ENCODE results near the gene SRPK3. TPM values are rescaled to one million over a fixed set of nuclear protein-coding genes. Genes with fewer than 3 reads are reported as not detected.

Gene SRPK3
- total and polyA plus RNA-seq, 2 experiments from 2014 or later = 0.15 TPM; not detected in 1

DNA sequence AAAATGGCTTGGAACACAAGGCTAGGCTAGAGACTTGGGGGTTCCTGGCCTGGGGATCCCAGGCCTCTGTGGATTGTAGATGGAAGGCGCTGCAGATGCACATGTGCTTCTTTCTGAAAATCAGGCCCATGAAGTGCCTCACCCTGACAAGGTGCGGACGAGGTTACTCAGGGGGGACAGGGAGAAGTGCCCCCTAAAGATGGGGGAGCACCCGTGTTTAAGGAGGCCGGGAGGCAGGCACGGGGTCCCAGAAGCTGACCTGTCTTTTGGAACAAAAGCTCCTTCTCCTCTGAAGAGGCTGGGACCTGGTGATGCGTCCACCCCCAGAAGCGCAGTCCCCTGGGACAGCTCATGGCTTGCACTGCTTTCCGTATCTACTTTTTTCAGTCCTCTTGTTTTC, 47.1 kb downstream of the SRPK3 start:
- peaks cover 14% of the 10 kb centered on the region for H3K27me3 Mint-ChIP-seq (ENCODE audit: insufficient read depth, low read depth, poor library complexity)
- TF ChIP-seq ZNF331 (CRISPR knock-in tag; IDR thresholded peaks at IDR 0.05; ENCODE audit: low read depth) = no peak
- TF ChIP-seq ETS1 (IDR thresholded peaks at IDR 0.05) = no peak
- no peak for TF ChIP-seq POLR2AphosphoS5 (IDR thresholded peaks at IDR 0.05; ENCODE audit: low read depth)
- H3K4me3 Mint-ChIP-seq = peak overlapping the region; percentile 83
- peaks cover 78% of the 10 kb centered on the region for H3K79me2 ChIP-seq (replicated peaks; ENCODE audit: insufficient read depth)
- H3K9me2 ChIP-seq (ENCODE audit: insufficient read depth) = no peaks in the 10 kb centered on the region
- peak overlapping the region; percentile 75 for H3K4me3 ChIP-seq
- no peaks in the 10 kb centered on the region for H3F3A ChIP-seq (replicated peaks; ENCODE audit: low read depth)
- H3K27ac ChIP-seq (ENCODE audit: low read depth) = peak overlapping the region; percentile 95
- H3K36me3 Mint-ChIP-seq (ENCODE audit: low read depth) = peaks cover 22% of the 10 kb centered on the region
- no peaks in the 10 kb centered on the region; the same call in 1 of the 2 replicates for H4K20me1 ChIP-seq (replicated peaks; ENCODE audit: insufficient read depth)
- H3K27ac Mint-ChIP-seq = peak overlapping the region; percentile 95; the same call in 1 of the 2 replicates
- H2AFZ ChIP-seq = no peak overlapping the region
- peak overlapping the region; percentile 65 for H3K4me2 ChIP-seq
- DNase-seq (ENCODE audit: low spot score) = no peak
- H3K27me3 ChIP-seq (ENCODE audit: insufficient read depth) = no peaks in the 10 kb centered on the region
- H3K36me3 ChIP-seq (ENCODE audit: insufficient read depth) = no peaks in the 10 kb centered on the region
- H3K4me1 ChIP-seq (ENCODE audit: insufficient read depth) = peaks cover 28% of the 10 kb centered on the region
- H3K4me1 Mint-ChIP-seq = peaks cover 43% of the 10 kb centered on the region
- no peaks in the 10 kb centered on the region for H3K9me3 Mint-ChIP-seq
- no peak for ATAC-seq

- Histone ChIP-seq H2AFZ (no peak overlapping the region), H3K27ac (ENCODE audit: low read depth) (peak overlapping the region; percentile 95), H3K27me3 (ENCODE audit: insufficient read depth) (no peaks in the 10 kb centered on the region), H3F3A (replicated peaks; ENCODE audit: low read depth) (no peaks in the 10 kb centered on the region), H3K4me3 (peak overlapping the region; percentile 75), H3K9me2 (ENCODE audit: insufficient read depth) (no peaks in the 10 kb centered on the region), H3K79me2 (replicated peaks; ENCODE audit: insufficient read depth) (peaks cover 74% of the 10 kb centered on the region), H4K20me1 (replicated peaks; ENCODE audit: insufficient read depth) (no peaks in the 10 kb centered on the region; the same call in 1 of the 2 replicates), H3K4me2 (peak overlapping the region; percentile 65), H3K4me1 (ENCODE audit: insufficient read depth) (peaks cover 28% of the 10 kb centered on the region), H3K36me3 (ENCODE audit: insufficient read depth) (no peaks in the 10 kb centered on the region)
- no peaks in the 10 kb centered on the region for H3K9me3 Mint-ChIP-seq
- 0 out of 2 replicates have a peak overlapping the region, but pooled peaks have one; percentile 80 for H3K27ac Mint-ChIP-seq
- ATAC-seq (peak; percentile 3), DNase-seq (ENCODE audit: low spot score) (no peak)
- peaks cover 24% of the 10 kb centered on the region for H3K36me3 Mint-ChIP-seq (ENCODE audit: low read depth)
- peak overlapping the region; percentile 83 for H3K4me3 Mint-ChIP-seq
- peaks cover 46% of the 10 kb centered on the region for H3K4me1 Mint-ChIP-seq
- H3K27me3 Mint-ChIP-seq (ENCODE audit: insufficient read depth, low read depth, poor library complexity) = peaks cover 14% of the 10 kb centered on the region
- TF ChIP-seq POLR2AphosphoS5 (IDR thresholded peaks at IDR 0.05; ENCODE audit: low read depth) = no peak; the same call in 1 of the 2 replicates
- TF ChIP-seq, protein P1, sequence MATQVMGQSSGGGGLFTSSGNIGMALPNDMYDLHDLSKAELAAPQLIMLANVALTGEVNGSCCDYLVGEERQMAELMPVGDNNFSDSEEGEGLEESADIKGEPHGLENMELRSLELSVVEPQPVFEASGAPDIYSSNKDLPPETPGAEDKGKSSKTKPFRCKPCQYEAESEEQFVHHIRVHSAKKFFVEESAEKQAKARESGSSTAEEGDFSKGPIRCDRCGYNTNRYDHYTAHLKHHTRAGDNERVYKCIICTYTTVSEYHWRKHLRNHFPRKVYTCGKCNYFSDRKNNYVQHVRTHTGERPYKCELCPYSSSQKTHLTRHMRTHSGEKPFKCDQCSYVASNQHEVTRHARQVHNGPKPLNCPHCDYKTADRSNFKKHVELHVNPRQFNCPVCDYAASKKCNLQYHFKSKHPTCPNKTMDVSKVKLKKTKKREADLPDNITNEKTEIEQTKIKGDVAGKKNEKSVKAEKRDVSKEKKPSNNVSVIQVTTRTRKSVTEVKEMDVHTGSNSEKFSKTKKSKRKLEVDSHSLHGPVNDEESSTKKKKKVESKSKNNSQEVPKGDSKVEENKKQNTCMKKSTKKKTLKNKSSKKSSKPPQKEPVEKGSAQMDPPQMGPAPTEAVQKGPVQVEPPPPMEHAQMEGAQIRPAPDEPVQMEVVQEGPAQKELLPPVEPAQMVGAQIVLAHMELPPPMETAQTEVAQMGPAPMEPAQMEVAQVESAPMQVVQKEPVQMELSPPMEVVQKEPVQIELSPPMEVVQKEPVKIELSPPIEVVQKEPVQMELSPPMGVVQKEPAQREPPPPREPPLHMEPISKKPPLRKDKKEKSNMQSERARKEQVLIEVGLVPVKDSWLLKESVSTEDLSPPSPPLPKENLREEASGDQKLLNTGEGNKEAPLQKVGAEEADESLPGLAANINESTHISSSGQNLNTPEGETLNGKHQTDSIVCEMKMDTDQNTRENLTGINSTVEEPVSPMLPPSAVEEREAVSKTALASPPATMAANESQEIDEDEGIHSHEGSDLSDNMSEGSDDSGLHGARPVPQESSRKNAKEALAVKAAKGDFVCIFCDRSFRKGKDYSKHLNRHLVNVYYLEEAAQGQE (IDR thresholded peaks at IDR 0.05; ENCODE audit: unreplicated experiment) = no peak
- TF ChIP-seq ZNF114 (CRISPR knock-in tag; IDR thresholded peaks at IDR 0.05) = no peak
- no peak for TF ChIP-seq CREB1 (CRISPR knock-in tag; IDR thresholded peaks at IDR 0.05; ENCODE audit: low read depth)
- no peak for TF ChIP-seq EZH2 (IDR thresholded peaks at IDR 0.05; ENCODE audit: low read depth, unreplicated experiment)
- TF ChIP-seq EZH2phosphoT487 (IDR thresholded peaks at IDR 0.05; ENCODE audit: unreplicated experiment) = no peak
- TF ChIP-seq ZNF331 (CRISPR knock-in tag; IDR thresholded peaks at IDR 0.05; ENCODE audit: low read depth) = no peak
- TF ChIP-seq JUNB (IDR thresholded peaks at IDR 0.05; ENCODE audit: unreplicated experiment) = no peak
- TF ChIP-seq, protein P2, sequence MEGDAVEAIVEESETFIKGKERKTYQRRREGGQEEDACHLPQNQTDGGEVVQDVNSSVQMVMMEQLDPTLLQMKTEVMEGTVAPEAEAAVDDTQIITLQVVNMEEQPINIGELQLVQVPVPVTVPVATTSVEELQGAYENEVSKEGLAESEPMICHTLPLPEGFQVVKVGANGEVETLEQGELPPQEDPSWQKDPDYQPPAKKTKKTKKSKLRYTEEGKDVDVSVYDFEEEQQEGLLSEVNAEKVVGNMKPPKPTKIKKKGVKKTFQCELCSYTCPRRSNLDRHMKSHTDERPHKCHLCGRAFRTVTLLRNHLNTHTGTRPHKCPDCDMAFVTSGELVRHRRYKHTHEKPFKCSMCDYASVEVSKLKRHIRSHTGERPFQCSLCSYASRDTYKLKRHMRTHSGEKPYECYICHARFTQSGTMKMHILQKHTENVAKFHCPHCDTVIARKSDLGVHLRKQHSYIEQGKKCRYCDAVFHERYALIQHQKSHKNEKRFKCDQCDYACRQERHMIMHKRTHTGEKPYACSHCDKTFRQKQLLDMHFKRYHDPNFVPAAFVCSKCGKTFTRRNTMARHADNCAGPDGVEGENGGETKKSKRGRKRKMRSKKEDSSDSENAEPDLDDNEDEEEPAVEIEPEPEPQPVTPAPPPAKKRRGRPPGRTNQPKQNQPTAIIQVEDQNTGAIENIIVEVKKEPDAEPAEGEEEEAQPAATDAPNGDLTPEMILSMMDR (conservative IDR thresholded peaks at IDR 0.05; ENCODE audit: low read depth in 2 of 2) = no peak
- TF ChIP-seq ETS1 (IDR thresholded peaks at IDR 0.05) = no peak
- TF ChIP-seq NANOG (IDR thresholded peaks at IDR 0.05; ENCODE audit: borderline replicate concordance) = no peak
Measured at GRCh38 chrX:153828308-153828707, 47.5 kb downstream of the SRPK3 start.
